GM12878 (cell line): ENCODE measurements around the gene MCC. TPM values are rescaled to one million over a fixed set of nuclear protein-coding genes. Genes with fewer than 3 reads are reported as not detected.

Source experiments
- ATAC-seq: fragments of 200-7000 bp; cut with Tn5 transposase; 3 replicates; pipeline ENCODE4 v1.9.1; 2020; ENCODE audit warnings: mild to moderate bottlenecking, moderate library complexity
- BruUV-seq: library from RNA; stranded (reverse); fragments of 400-500 nt; replicated peaks from 2 replicates; lab custom pipeline; 2021; lab: Mats Ljungman, UMichigan
- CTCF ChIA-PET: fragments of 300-600 bp; sonication (Branson Sonifier 250); formaldehyde crosslinking; extraction: SDS; loops from one replicate; lab custom pipeline; 2021; ENCODE audit warnings: inconsistent platforms; lab: Yijun Ruan, JAX
- POLR2A ChIA-PET: fragments of 350-600 bp; formaldehyde crosslinking; extraction: SDS; loops from one replicate; lab custom pipeline; 2021; ENCODE audit warnings: inconsistent platforms; lab: Charles Lee
- RAD21 ChIA-PET: fragments of 300-600 bp; sonication (Branson Sonifier 250); formaldehyde crosslinking; loops from one replicate; lab custom pipeline; 2023; ENCODE audit warnings: antibody characterized with exemption; ENCODE audit not compliant: unreplicated experiment; lab: Charles Lee
- SMC1A ChIA-PET: fragments of 300-600 bp; sonication (Branson Sonifier 250); formaldehyde crosslinking; loops from one replicate; lab custom pipeline; 2023; ENCODE audit not compliant: unreplicated experiment, uncharacterized antibody; lab: Charles Lee
- DNase-seq: peaks from one replicate; pipeline ENCODE4 v3.0.0-alpha.2; 2011; ENCODE audit warnings: low read depth, low spot score
- FAIRE-seq: peaks from 3 replicates; lab custom pipeline; 2011; peaks lifted over from hg19 to GRCh38; lab: Jason Lieb, UNC
- H2AFZ ChIP-seq: 2 replicates; pipeline ENCODE4 v1.6.0; 2011; ENCODE audit warnings: low read depth, low read length, control low read depth; ENCODE audit not compliant: control insufficient read depth
- H3K27ac ChIP-seq: 2 replicates; pipeline ENCODE4 v1.5.1; 2011; ENCODE audit warnings: control low read depth; ENCODE audit not compliant: control insufficient read depth, insufficient read depth
- H3K27me3 ChIP-seq, 2 experiments: replicated peaks in 1 of 2; 2 replicates each; pipeline versions ENCODE4 v1.6.0 to v1.6.1; 2011; ENCODE audit warnings: low read length in 1 of 2; ENCODE audit not compliant: control insufficient read depth in 2 of 2, insufficient read depth in 2 of 2
- H3K36me3 ChIP-seq, 2 experiments: 2 replicates each; pipeline ENCODE4 v1.5.1; 2011; ENCODE audit warnings: low read length in 1 of 2; ENCODE audit not compliant: control insufficient read depth in 2 of 2, insufficient read depth in 2 of 2
- H3K4me1 ChIP-seq: 2 replicates; pipeline ENCODE4 v1.6.1; 2011; ENCODE audit warnings: mild to moderate bottlenecking, low read length, moderate library complexity, mixed read lengths; ENCODE audit not compliant: control insufficient read depth, insufficient read depth
- H3K4me2 ChIP-seq: 2 replicates; pipeline ENCODE4 v1.6.0; 2011; ENCODE audit warnings: control low read depth; ENCODE audit not compliant: control insufficient read depth, insufficient read depth
- H3K4me3 ChIP-seq: fragments of 200-600 bp; sonication (generic); 2 replicates; pipeline ENCODE4 v1.5.1; 2016
- H3K79me2 ChIP-seq: 2 replicates; pipeline ENCODE4 v1.6.0; 2011; ENCODE audit warnings: low read length; ENCODE audit not compliant: control insufficient read depth, insufficient read depth
- H3K9ac ChIP-seq: 2 replicates; pipeline ENCODE4 v1.8.0; 2011; ENCODE audit warnings: low read length, control low read depth, mixed read lengths; ENCODE audit not compliant: control insufficient read depth, insufficient read depth
- H3K9me3 ChIP-seq: replicated peaks from 3 replicates; pipeline ENCODE4 v1.5.1; 2011; ENCODE audit warnings: mild to moderate bottlenecking, low read length; ENCODE audit not compliant: control insufficient read depth, insufficient read depth
- H4K20me1 ChIP-seq: 2 replicates; pipeline ENCODE4 v1.6.0; 2011; ENCODE audit not compliant: control insufficient read depth, insufficient read depth
- BACH1 ChIP-seq: fragments of 450-650 bp; IDR thresholded peaks from 2 replicates; pipeline ENCODE4 v1.6.1; 2017; ENCODE audit warnings: mild to moderate bottlenecking, borderline replicate concordance
- E2F4 ChIP-seq: IDR thresholded peaks from 2 replicates; pipeline ENCODE4 v1.6.1; 2012; ENCODE audit warnings: low read depth, low read length, improper control_type of control experiment
- GABPA ChIP-seq: IDR thresholded peaks from 2 replicates; pipeline ENCODE4 v1.6.1; 2014; ENCODE audit warnings: antibody characterized with exemption, low read depth, mild to moderate bottlenecking, inconsistent platforms
- KDM1A ChIP-seq: fragments of 200-600 bp; sonication (generic); IDR thresholded peaks from 2 replicates; pipeline ENCODE4 v1.6.1; 2016; ENCODE audit warnings: borderline replicate concordance
- RB1 ChIP-seq: fragments of 450-650 bp; formaldehyde crosslinking; IDR thresholded peaks from 2 replicates; pipeline ENCODE4 v1.6.1; 2017; ENCODE audit warnings: mild to moderate bottlenecking, borderline replicate concordance
- RCOR1 ChIP-seq: conservative IDR thresholded peaks from 2 replicates; pipeline ENCODE4 v1.6.1; 2012; ENCODE audit warnings: low read depth, low read length, improper control_type of control experiment
- SRF ChIP-seq, 2 experiments: IDR thresholded peaks; 2 replicates each; pipeline ENCODE4 v1.6.1; 2011; ENCODE audit warnings: low read depth in 2 of 2, low read length in 2 of 2, mild to moderate bottlenecking in 1 of 2, moderate library complexity in 1 of 2
- YY1 ChIP-seq: IDR thresholded peaks from 2 replicates; pipeline ENCODE4 v1.6.1; 2011; ENCODE audit warnings: low read depth, mild to moderate bottlenecking, low read length
- ZNF207 ChIP-seq: fragments of 450-650 bp; IDR thresholded peaks from 2 replicates; pipeline ENCODE4 v1.6.1; 2014; ENCODE audit warnings: antibody characterized with exemption, mild to moderate bottlenecking, borderline replicate concordance
- ZNF217 ChIP-seq: fragments of 450-650 bp; IDR thresholded peaks from 2 replicates; pipeline ENCODE4 v1.6.1; 2017; ENCODE audit warnings: antibody characterized with exemption, mild to moderate bottlenecking
- ZNF384 ChIP-seq: IDR thresholded peaks from 2 replicates; pipeline ENCODE4 v1.6.1; 2012; ENCODE audit warnings: low read depth, mild to moderate bottlenecking, low read length, improper control_type of control experiment, borderline replicate concordance
- WGBS: methylation state at CpG from one replicate; pipeline ENCODE4 v1.1.6; 2016; ENCODE audit warnings: low lambda C conversion rate; ENCODE audit not compliant: insufficient replicate concordance, insufficient coverage; ENCODE audit errors: missing lambda C conversion rate; 5-methylcytosine and 5-hydroxymethylcytosine counted together
- in situ Hi-C: fragments of 300-500 bp; cut with MboI; formaldehyde crosslinking; loops from 9 replicates; pipeline ENCODE4 v1.14.3; 2018; ENCODE audit warnings: mixed read lengths
- intact Hi-C: fragments of 100-400 bp; cut with micrococcal nuclease; formaldehyde crosslinking; loops from one replicate; pipeline ENCODE4 v1.14.2; 2022; ENCODE audit not compliant: unreplicated experiment
- polyA plus RNA-seq, 11 experiments: library from polyadenylated mRNA; depleted of rRNA in 4 of 11; unstranded in 6 of 11; stranded (reverse) in 5 of 11; fragments of >200 nt; fragmentation: Nextera tagmentation in 4 of 11; fragmentation: Illumina TruSeq in 1 of 11; extraction: Ambion mirVana in 4 of 11; extraction: Trizol in 1 of 11; gene quantifications; 1 replicate in 1 of 11; 2 replicates in 10 of 11; pipeline versions ENCODE4 v1.2.1 to v1.2.3, GENCODE V29; 2011 to 2016; ENCODE audit warnings: inconsistent platforms in 2 of 11, missing spikeins in 2 of 11, low read depth in 1 of 11
- total RNA-seq, 4 experiments: library from RNA; depleted of rRNA in 3 of 4; stranded (reverse); fragments of >200 nt in 3 of 4; fragmentation: Illumina TruSeq in 1 of 4; extraction: Trizol in 1 of 4; gene quantifications; 2 replicates each; pipeline versions ENCODE4 v1.2.1 to v1.2.3, GENCODE V29; 2013 to 2021
- TF ChIP-seq, protein P1 (sequence below): fragments of 450-650 bp; IDR thresholded peaks from 2 replicates; pipeline ENCODE4 v1.6.1; 2017; ENCODE audit warnings: mild to moderate bottlenecking, moderate library complexity

Gene MCC
- total and polyA plus RNA-seq, 10 of the 15 experiments (the other 5 are each of a cell fraction or from before 2014, with no cell fraction given) = 0.03 to 0.86 (median 0.16) TPM

- TF ChIP-seq E2F4 (no peak), ZNF207 (no peak)
Measured at GRCh38 chr5:113151641-113152379, 336.4 kb downstream of the MCC start (continued).

- Histone ChIP-seq H3K9ac (no peak overlapping the region), H3K36me3 (no peaks in the 10 kb centered on the region), H3K4me3 (no peak overlapping the region), H2AFZ (no peak overlapping the region), H3K4me1 (no peaks in the 10 kb centered on the region), H3K9me3 (no peaks in the 10 kb centered on the region), H3K27ac (no peak overlapping the region), H3K4me2 (no peak overlapping the region), H3K27me3 (peaks cover 0 to 2% of the 10 kb centered on the region in 2 experiments; a peak in 1 of 4 replicates), H3K79me2 (no peaks in the 10 kb centered on the region), H4K20me1 (no peaks in the 10 kb centered on the region; the same call in 1 of the 2 replicates)
- 65% methylated on average over 7 of the region's 7 CpGs for WGBS
- ChIA-PET RAD21 (no interaction called here), POLR2A (no interaction called here), SMC1A (no interaction called here), CTCF (no interaction called here)
- BruUV-seq = no TSS peak
- FAIRE-seq (no peak), ATAC-seq (no peak), DNase-seq (no peak)
- in situ Hi-C loops (no loop called here), intact Hi-C loops (no loop called here)
- TF ChIP-seq YY1 (no peak), GABPA (no peak), SRF (IDR thresholded peaks at IDR 0.05; ENCODE audit: low read depth in 2 of 2, low read length in 2 of 2) (no peak), ZNF217 (no peak), RB1 (no peak), RCOR1 (no peak), ZNF384 (no peak), BACH1 (no peak), KDM1A (no peak)
- TF ChIP-seq, protein P1, sequence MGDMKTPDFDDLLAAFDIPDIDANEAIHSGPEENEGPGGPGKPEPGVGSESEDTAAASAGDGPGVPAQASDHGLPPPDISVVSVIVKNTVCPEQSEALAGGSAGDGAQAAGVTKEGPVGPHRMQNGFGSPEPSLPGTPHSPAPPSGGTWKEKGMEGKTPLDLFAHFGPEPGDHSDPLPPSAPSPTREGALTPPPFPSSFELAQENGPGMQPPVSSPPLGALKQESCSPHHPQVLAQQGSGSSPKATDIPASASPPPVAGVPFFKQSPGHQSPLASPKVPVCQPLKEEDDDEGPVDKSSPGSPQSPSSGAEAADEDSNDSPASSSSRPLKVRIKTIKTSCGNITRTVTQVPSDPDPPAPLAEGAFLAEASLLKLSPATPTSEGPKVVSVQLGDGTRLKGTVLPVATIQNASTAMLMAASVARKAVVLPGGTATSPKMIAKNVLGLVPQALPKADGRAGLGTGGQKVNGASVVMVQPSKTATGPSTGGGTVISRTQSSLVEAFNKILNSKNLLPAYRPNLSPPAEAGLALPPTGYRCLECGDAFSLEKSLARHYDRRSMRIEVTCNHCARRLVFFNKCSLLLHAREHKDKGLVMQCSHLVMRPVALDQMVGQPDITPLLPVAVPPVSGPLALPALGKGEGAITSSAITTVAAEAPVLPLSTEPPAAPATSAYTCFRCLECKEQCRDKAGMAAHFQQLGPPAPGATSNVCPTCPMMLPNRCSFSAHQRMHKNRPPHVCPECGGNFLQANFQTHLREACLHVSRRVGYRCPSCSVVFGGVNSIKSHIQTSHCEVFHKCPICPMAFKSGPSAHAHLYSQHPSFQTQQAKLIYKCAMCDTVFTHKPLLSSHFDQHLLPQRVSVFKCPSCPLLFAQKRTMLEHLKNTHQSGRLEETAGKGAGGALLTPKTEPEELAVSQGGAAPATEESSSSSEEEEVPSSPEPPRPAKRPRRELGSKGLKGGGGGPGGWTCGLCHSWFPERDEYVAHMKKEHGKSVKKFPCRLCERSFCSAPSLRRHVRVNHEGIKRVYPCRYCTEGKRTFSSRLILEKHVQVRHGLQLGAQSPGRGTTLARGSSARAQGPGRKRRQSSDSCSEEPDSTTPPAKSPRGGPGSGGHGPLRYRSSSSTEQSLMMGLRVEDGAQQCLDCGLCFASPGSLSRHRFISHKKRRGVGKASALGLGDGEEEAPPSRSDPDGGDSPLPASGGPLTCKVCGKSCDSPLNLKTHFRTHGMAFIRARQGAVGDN = no peak
Measured at GRCh38 chr5:113150821-113151220, 337.4 kb downstream of the MCC start.
